NCI-H526 treated with DMSO at 0.1 percent for 48 hours (cell line): ENCODE data around the gene PHACTR1.
"Not testable (repeated sequence)": the region's sequence is repeated elsewhere in the genome, so short reads cannot be mapped to it uniquely, and the experiment has no call there.

Experiments
- DNase-seq: peaks from one replicate; lab custom pipeline; 2025; lab: John Stamatoyannopoulos, UW

Gene PHACTR1

GRCh38 chr6:13314806-13315205 lies 598.2 kb downstream of the PHACTR1 start:
- DNase-seq, result no peak

GRCh38 chr6:13315896-13316295 lies 599.3 kb downstream of the PHACTR1 start:
- DNase-seq, result no peak

- no peak for DNase-seq
These were observed 602.3 kb downstream of the PHACTR1 start for GRCh38 chr6:13318821-13319220.

GRCh38 chr6:13319891-13320564 lies 603.5 kb downstream of the PHACTR1 start:
- DNase-seq, result no peak

GRCh38 chr6:13326031-13326586 lies 609.5 kb downstream of the PHACTR1 start:
- not testable (repeated sequence) for DNase-seq

GRCh38 chr6:13327691-13328075 lies 611.1 kb downstream of the PHACTR1 start:
- no peak for DNase-seq

- DNase-seq, result peak; percentile 94
These were observed 611.7 kb downstream of the PHACTR1 start, which contains the start of gene TBC1D7 for GRCh38 chr6:13328076-13328874. Gene TBC1D7, minus strand, starts transcription at chr6:13328537. Its CDS starts 1,639 bp downstream, at chr6:13326898.

GRCh38 chr6:13328875-13329183 lies 612.3 kb downstream of the PHACTR1 start:
- DNase-seq, result no peak

- peak; percentile 21 for DNase-seq
These were observed 615.2 kb downstream of the PHACTR1 start for GRCh38 chr6:13331516-13332348.

- DNase-seq, result no peak
These were observed 615.8 kb downstream of the PHACTR1 start for GRCh38 chr6:13332349-13332706.

- DNase-seq, result no peak
These were observed 618.4 kb downstream of the PHACTR1 start for GRCh38 chr6:13334953-13335352.

- peak; percentile 66 for DNase-seq
These were observed 620.0 kb downstream of the PHACTR1 start for GRCh38 chr6:13336553-13336952.

- DNase-seq, result no peak
These were observed 621.5 kb downstream of the PHACTR1 start for GRCh38 chr6:13338038-13338437.
